ENCODE results near the gene LHPP.

- no peak for TF ChIP-seq CTCF (IDR thresholded peaks at IDR 0.05)
- TF ChIP-seq POLR2AphosphoS5 (IDR thresholded peaks at IDR 0.05): no peak
- no peak for TF ChIP-seq POLR2A (IDR thresholded peaks at IDR 0.05)
These were observed 14.5 kb upstream of the LHPP start for GRCh38 chr10:124446830-124447750.
